ENCODE measurements around the gene ESX1. TPM values are rescaled to one million over a fixed set of nuclear protein-coding genes. Genes with fewer than 3 reads are reported as not detected.
A peak's percentile ranks its signal among the peaks of the same experiment; 100 is the strongest.

The ESX1 gene
- total RNA-seq: not detected in 2 replicates

DNA sequence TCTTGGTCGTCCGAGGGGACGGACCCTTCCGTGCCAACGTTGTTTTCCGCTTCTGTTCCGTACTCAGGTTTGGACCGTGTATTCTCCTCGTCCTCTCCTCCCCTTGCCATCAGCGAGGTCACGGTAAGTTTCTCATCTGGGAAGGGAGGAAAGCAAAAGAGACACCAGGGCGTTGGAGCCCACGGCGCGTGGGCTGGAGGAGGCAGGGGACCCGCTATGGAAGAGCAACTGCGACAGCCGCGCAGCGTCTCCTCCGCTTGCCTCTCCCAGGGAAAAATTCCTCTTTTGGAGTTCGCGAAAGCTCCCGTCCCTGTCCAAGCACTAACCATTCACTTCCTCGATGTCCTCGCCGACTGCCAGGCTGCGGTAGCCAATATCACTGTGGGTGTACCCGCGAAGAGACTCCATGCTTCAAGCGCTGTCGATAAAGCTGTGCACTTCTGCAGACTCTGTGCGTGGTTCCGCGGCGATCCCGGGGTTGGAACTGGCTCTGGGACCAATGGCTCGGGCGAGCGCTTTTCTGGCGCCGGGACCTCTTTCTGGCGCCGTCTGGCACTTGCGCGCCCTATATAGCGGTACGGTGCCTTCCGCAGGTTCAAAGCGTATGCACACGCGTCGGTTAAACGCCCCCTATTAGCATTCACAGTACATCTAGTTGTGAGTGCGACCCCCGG, at the start of gene ESX1:
TSS of gene ESX1 (minus strand) at position 492 of the 674 bp plus-strand sequence. CDS start at position 408, 84 bp downstream.
- H3K27me3 Mint-ChIP-seq: peaks cover 35% of the 10 kb centered on the region
- peak within 1 kb of the TSS; percentile 74 for H3K4me3 Mint-ChIP-seq
- DNase-seq: peak; percentile 41
- H3K36me3 Mint-ChIP-seq (ENCODE audit: low read depth): no peaks in the 10 kb centered on the region
- intact Hi-C loops (cut with micrococcal nuclease): no loop called here
- no peak within 1 kb of the TSS for H3K27ac Mint-ChIP-seq
- H3K9me3 Mint-ChIP-seq: no peaks in the 10 kb centered on the region
- peaks cover 5% of the 10 kb centered on the region for H3K4me1 Mint-ChIP-seq

DNA sequence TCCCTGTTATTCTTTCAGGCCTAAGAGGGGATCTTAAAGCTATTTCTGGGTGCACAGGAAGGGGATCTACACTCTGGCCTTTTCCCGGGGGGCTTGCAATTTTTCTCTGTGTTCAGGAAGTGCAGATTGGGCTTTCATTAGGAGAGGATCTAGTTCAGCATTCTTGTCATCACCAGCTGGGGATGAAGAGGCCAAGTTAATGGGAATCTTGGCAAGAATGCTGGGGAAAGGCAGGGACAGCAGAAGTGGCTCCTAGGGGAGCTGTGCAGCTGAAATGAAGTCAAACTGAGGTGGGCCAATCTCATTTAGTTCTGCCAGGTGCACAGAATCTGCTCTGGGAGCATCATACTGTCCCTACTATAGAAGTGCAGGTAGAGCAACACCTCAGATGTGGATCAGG, 40.9 kb upstream of the ESX1 start:
- no peak for DNase-seq
- Mint-ChIP-seq H3K9me3 (no peaks in the 10 kb centered on the region), H3K36me3 (ENCODE audit: low read depth) (no peaks in the 10 kb centered on the region), H3K27ac (no peak overlapping the region), H3K4me3 (no peak overlapping the region), H3K27me3 (no peaks in the 10 kb centered on the region), H3K4me1 (no peaks in the 10 kb centered on the region)
- intact Hi-C loops (cut with micrococcal nuclease): no loop called here

GRCh38 chrX:104288961-104289360, 34.2 kb upstream of the ESX1 start:
- intact Hi-C loops (cut with micrococcal nuclease): no loop called here
- Mint-ChIP-seq H3K27me3 (no peaks in the 10 kb centered on the region), H3K36me3 (ENCODE audit: low read depth) (no peaks in the 10 kb centered on the region), H3K4me3 (no peak overlapping the region), H3K9me3 (no peaks in the 10 kb centered on the region), H3K27ac (no peak overlapping the region), H3K4me1 (no peaks in the 10 kb centered on the region)
- DNase-seq: no peak

DNA sequence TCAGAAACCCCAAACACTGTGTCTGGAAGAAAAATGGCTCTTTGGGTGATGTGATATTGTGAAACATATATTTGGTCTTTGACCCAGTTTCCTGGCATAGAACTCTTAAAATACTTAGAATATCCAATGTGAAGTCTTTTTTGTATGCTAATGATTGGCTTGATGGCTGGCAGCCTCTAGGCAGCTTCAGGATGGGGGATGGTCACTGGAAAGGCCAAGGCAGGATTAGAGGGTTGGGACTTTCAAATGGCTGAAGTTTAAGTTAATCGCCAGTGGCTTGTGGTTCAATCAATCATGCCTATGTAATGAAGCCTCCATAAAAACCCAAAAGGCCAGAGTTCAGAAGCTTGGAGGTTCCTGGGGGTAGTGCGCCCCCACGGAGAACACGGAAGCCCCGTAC, 33.5 kb upstream of the ESX1 start:
- no peaks in the 10 kb centered on the region for H3K27me3 Mint-ChIP-seq
- H3K9me3 Mint-ChIP-seq: no peaks in the 10 kb centered on the region
- no peaks in the 10 kb centered on the region for H3K36me3 Mint-ChIP-seq (ENCODE audit: low read depth)
- no peaks in the 10 kb centered on the region for H3K4me1 Mint-ChIP-seq
- no peak overlapping the region for H3K27ac Mint-ChIP-seq
- DNase-seq: no peak
- intact Hi-C loops (cut with micrococcal nuclease): no loop called here
- no peak overlapping the region for H3K4me3 Mint-ChIP-seq

DNA sequence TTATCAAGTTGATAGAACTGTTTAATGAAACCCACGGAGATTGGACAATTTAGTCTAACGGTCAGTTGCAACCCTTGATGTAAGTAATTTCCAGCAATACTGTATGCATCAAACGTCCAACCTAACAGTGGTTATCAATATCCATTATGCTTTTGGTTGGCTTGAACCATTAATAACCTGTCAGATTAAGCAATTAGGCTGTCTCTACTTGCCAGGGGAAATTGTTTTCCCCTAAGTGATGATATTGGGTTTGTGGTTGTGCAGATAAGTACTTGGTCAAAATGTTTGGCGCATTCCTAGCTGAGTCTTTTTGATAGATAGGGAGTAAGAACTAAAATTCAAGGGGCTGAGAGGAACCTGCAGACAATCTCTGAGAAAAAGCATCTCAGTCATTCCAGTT, 30.5 kb upstream of the ESX1 start:
- Mint-ChIP-seq H3K4me3 (no peak overlapping the region), H3K27me3 (no peaks in the 10 kb centered on the region), H3K9me3 (no peaks in the 10 kb centered on the region), H3K4me1 (no peaks in the 10 kb centered on the region), H3K27ac (no peak overlapping the region), H3K36me3 (ENCODE audit: low read depth) (no peaks in the 10 kb centered on the region)
- no peak for DNase-seq
- intact Hi-C loops (cut with micrococcal nuclease): no loop called here

- Mint-ChIP-seq H3K27ac (no peak overlapping the region), H3K9me3 (no peaks in the 10 kb centered on the region), H3K36me3 (ENCODE audit: low read depth) (no peaks in the 10 kb centered on the region), H3K27me3 (no peaks in the 10 kb centered on the region), H3K4me1 (no peaks in the 10 kb centered on the region), H3K4me3 (no peak overlapping the region)
- no peak for DNase-seq
- intact Hi-C loops (cut with micrococcal nuclease): no loop called here
Measured at GRCh38 chrX:104284507-104284906, 29.8 kb upstream of the ESX1 start.

GRCh38 chrX:104282166-104282725, 27.5 kb upstream of the ESX1 start:
- intact Hi-C loops (cut with micrococcal nuclease): no loop called here
- Mint-ChIP-seq H3K4me3 (no peak overlapping the region), H3K4me1 (no peaks in the 10 kb centered on the region), H3K27me3 (no peaks in the 10 kb centered on the region), H3K36me3 (ENCODE audit: low read depth) (no peaks in the 10 kb centered on the region), H3K9me3 (no peaks in the 10 kb centered on the region), H3K27ac (no peak overlapping the region)
- no peak for DNase-seq

- intact Hi-C loops (cut with micrococcal nuclease): no loop called here
Measured at GRCh38 chrX:104281564-104281963, 26.8 kb upstream of the ESX1 start.

DNA sequence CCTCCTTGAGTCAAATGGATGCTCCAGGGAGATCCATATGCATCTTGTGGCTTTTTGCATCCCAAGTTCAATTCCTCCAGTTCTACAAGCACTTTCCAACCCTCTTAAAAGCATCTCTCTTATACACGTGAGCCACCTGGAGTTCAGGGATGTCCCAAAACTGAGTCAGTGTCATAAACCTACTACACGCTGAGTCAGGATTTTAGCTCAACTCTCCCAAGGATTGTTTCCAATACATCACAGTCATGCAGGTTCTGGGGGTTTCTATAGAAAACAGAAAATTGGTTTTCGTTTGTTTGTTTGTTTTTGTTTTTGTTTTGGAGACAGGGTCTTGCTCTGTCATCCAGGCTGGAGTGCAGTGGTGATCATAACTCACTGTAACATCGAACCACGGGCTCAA, 25.9 kb upstream of the ESX1 start:
- intact Hi-C loops (cut with micrococcal nuclease): no loop called here
- no peaks in the 10 kb centered on the region for H3K36me3 Mint-ChIP-seq (ENCODE audit: low read depth)
- no peak for DNase-seq
- no peak overlapping the region for H3K4me3 Mint-ChIP-seq
- no peaks in the 10 kb centered on the region for H3K27me3 Mint-ChIP-seq
- no peaks in the 10 kb centered on the region for H3K4me1 Mint-ChIP-seq
- no peaks in the 10 kb centered on the region for H3K9me3 Mint-ChIP-seq
- H3K27ac Mint-ChIP-seq: no peak overlapping the region

More at GRCh38 chrX:104281564-104281963, 26.8 kb upstream of the ESX1 start:
- no peaks in the 10 kb centered on the region for H3K4me1 Mint-ChIP-seq
- DNase-seq: no peak
- H3K4me3 Mint-ChIP-seq: no peak overlapping the region
- no peaks in the 10 kb centered on the region for H3K9me3 Mint-ChIP-seq
- no peaks in the 10 kb centered on the region for H3K36me3 Mint-ChIP-seq (ENCODE audit: low read depth)
- no peaks in the 10 kb centered on the region for H3K27me3 Mint-ChIP-seq
- no peak overlapping the region for H3K27ac Mint-ChIP-seq

GRCh38 chrX:104270916-104271512, 16.3 kb upstream of the ESX1 start:
- Mint-ChIP-seq H3K4me1 (no peaks in the 10 kb centered on the region), H3K36me3 (ENCODE audit: low read depth) (no peaks in the 10 kb centered on the region), H3K4me3 (no peak overlapping the region), H3K27ac (no peak overlapping the region), H3K27me3 (peaks cover 6% of the 10 kb centered on the region), H3K9me3 (no peaks in the 10 kb centered on the region)
- peak; percentile 68 for DNase-seq
- intact Hi-C loops (cut with micrococcal nuclease): loop anchor here (5.0 kb wide), 1 partner anchor 79 kb away; no protein-coding TSS in a partner anchor

- no peak for DNase-seq
- Mint-ChIP-seq H3K9me3 (no peaks in the 10 kb centered on the region), H3K27me3 (peaks cover 6% of the 10 kb centered on the region), H3K4me3 (no peak overlapping the region), H3K4me1 (no peaks in the 10 kb centered on the region), H3K36me3 (ENCODE audit: low read depth) (no peaks in the 10 kb centered on the region), H3K27ac (no peak overlapping the region)
- intact Hi-C loops (cut with micrococcal nuclease): loop anchor here (5.0 kb wide), 1 partner anchor 78 kb away; no protein-coding TSS in a partner anchor
Measured at GRCh38 chrX:104270212-104270611, 15.5 kb upstream of the ESX1 start.

GRCh38 chrX:104255465-104255864, 732 bp upstream of the ESX1 start:
- no peaks in the 10 kb centered on the region for H3K36me3 Mint-ChIP-seq (ENCODE audit: low read depth)
- no peak overlapping the region for H3K27ac Mint-ChIP-seq
- intact Hi-C loops (cut with micrococcal nuclease): no loop called here
- peaks cover 35% of the 10 kb centered on the region for H3K27me3 Mint-ChIP-seq
- H3K4me1 Mint-ChIP-seq: peaks cover 5% of the 10 kb centered on the region
- H3K4me3 Mint-ChIP-seq: no peak overlapping the region
- H3K9me3 Mint-ChIP-seq: no peaks in the 10 kb centered on the region
- DNase-seq: peak; percentile 48

GRCh38 chrX:104253567-104254441, 929 bp downstream of the ESX1 start:
- Mint-ChIP-seq H3K36me3 (ENCODE audit: low read depth) (no peaks in the 10 kb centered on the region), H3K27ac (no peak overlapping the region), H3K27me3 (peaks cover 35% of the 10 kb centered on the region), H3K4me1 (peaks cover 5% of the 10 kb centered on the region), H3K4me3 (peak overlapping the region; percentile 74), H3K9me3 (no peaks in the 10 kb centered on the region)
- DNase-seq: peak; percentile 51
- intact Hi-C loops (cut with micrococcal nuclease): no loop called here

GRCh38 chrX:104250470-104250869, 4.3 kb downstream of the ESX1 start:
- Mint-ChIP-seq H3K27ac (no peak overlapping the region), H3K27me3 (peaks cover 27% of the 10 kb centered on the region), H3K4me1 (peaks cover 5% of the 10 kb centered on the region), H3K36me3 (ENCODE audit: low read depth) (no peaks in the 10 kb centered on the region), H3K4me3 (no peak overlapping the region), H3K9me3 (no peaks in the 10 kb centered on the region)
- DNase-seq: no peak
- intact Hi-C loops (cut with micrococcal nuclease): no loop called here

All from activated CD4-positive, alpha-beta T cell treated with anti-CD3 and anti-CD28 coated beads, Interleukin-2, amount 10 ng/mL, durations not matched to agents 24 days and 14 days (primary cell).